H9 (cell line): ENCODE measurements around the gene LRRC45. TPM values are rescaled to one million over a fixed set of nuclear protein-coding genes. Genes with fewer than 3 reads are reported as not detected.

Experiments
- DNase-seq: peaks from one replicate; pipeline ENCODE4 v3.0.0-alpha.2; 2017
- H2AFZ ChIP-seq: one replicate; pipeline ENCODE4 v1.6.1; 2013; ENCODE audit warnings: mild to moderate bottlenecking, low read length, control low read depth, moderate library complexity
- H2AK5ac ChIP-seq: 2 replicates; pipeline ENCODE4 v1.6.1; 2013; ENCODE audit warnings: low read length, control low read depth, mixed read lengths; ENCODE audit not compliant: insufficient read length
- H2BK120ac ChIP-seq: one replicate; pipeline ENCODE4 v1.6.1; 2013; ENCODE audit warnings: low read depth, mild to moderate bottlenecking, low read length, control low read depth, inconsistent platforms; ENCODE audit not compliant: poor library complexity, severe bottlenecking
- H2BK12ac ChIP-seq: 2 replicates; pipeline ENCODE4 v1.6.1; 2013; ENCODE audit warnings: low read length, control low read depth, mixed read lengths, low read depth; ENCODE audit not compliant: insufficient read length
- H2BK15ac ChIP-seq: 2 replicates; pipeline ENCODE4 v1.6.1; 2013; ENCODE audit warnings: low read depth, low read length, control low read depth
- H2BK20ac ChIP-seq: one replicate; pipeline ENCODE4 v1.6.1; 2013; ENCODE audit warnings: low read depth, mild to moderate bottlenecking, low read length, control low read depth, inconsistent platforms; ENCODE audit not compliant: poor library complexity, severe bottlenecking
- H2BK5ac ChIP-seq: 2 replicates; pipeline ENCODE4 v1.6.1; 2013; ENCODE audit warnings: low read length, control low read depth, mixed read lengths; ENCODE audit not compliant: insufficient read length
- H3K14ac ChIP-seq: 2 replicates; pipeline ENCODE4 v1.6.1; 2013; ENCODE audit warnings: low read length, control low read depth; ENCODE audit not compliant: insufficient read depth
- H3K18ac ChIP-seq: 2 replicates; pipeline ENCODE4 v1.6.1; 2013; ENCODE audit warnings: low read depth, mild to moderate bottlenecking, mixed read lengths, low read length, control low read depth; ENCODE audit not compliant: insufficient read length
- H3K23ac ChIP-seq: 2 replicates; pipeline ENCODE4 v1.6.1; 2013; ENCODE audit warnings: low read length, control low read depth, mixed read lengths, low read depth; ENCODE audit not compliant: insufficient read length
- H3K23me2 ChIP-seq: 2 replicates; pipeline ENCODE4 v1.6.1; 2013; ENCODE audit warnings: low read depth, mild to moderate bottlenecking, mixed read lengths, low read length, control low read depth; ENCODE audit not compliant: insufficient read length, poor library complexity, severe bottlenecking
- H3K27ac ChIP-seq: 2 replicates; pipeline ENCODE4 v1.5.1; 2013; ENCODE audit warnings: low read length, control low read depth, mixed read lengths, low read depth; ENCODE audit not compliant: insufficient read length
- H3K27me3 ChIP-seq: 2 replicates; pipeline ENCODE4 v1.6.1; 2013; ENCODE audit warnings: low read length, control low read depth, inconsistent platforms; ENCODE audit not compliant: insufficient read depth
- H3K4ac ChIP-seq: 2 replicates; pipeline ENCODE4 v1.6.1; 2013; ENCODE audit warnings: low read depth, mild to moderate bottlenecking, control low read depth, inconsistent platforms, low read length, moderate library complexity
- H3K4me1 ChIP-seq: 2 replicates; pipeline ENCODE4 v1.6.1; 2013; ENCODE audit warnings: low read length, control low read depth, inconsistent platforms; ENCODE audit not compliant: insufficient read depth
- H3K4me2 ChIP-seq: 2 replicates; pipeline ENCODE4 v1.6.1; 2013; ENCODE audit warnings: low read length, control low read depth, mixed read lengths; ENCODE audit not compliant: insufficient read length, insufficient read depth
- H3K56ac ChIP-seq: 2 replicates; pipeline ENCODE4 v1.6.1; 2013; ENCODE audit warnings: low read depth, mild to moderate bottlenecking, mixed read lengths, low read length, control low read depth; ENCODE audit not compliant: insufficient read length
- H3K79me1 ChIP-seq: 2 replicates; pipeline ENCODE4 v1.6.1; 2013; ENCODE audit warnings: low read depth, mild to moderate bottlenecking, moderate library complexity, low read length, control low read depth, inconsistent platforms; ENCODE audit not compliant: insufficient read depth, poor library complexity, severe bottlenecking
- H3K79me2 ChIP-seq: 2 replicates; pipeline ENCODE4 v1.6.1; 2013; ENCODE audit warnings: low read length, control low read depth, inconsistent platforms; ENCODE audit not compliant: insufficient read depth
- H3K9ac ChIP-seq: 2 replicates; pipeline ENCODE4 v1.6.1; 2013; ENCODE audit warnings: low read length, control low read depth, mixed read lengths; ENCODE audit not compliant: insufficient read length; ENCODE audit errors: extremely low read depth
- H3K9me3 ChIP-seq: one replicate; pipeline ENCODE4 v1.6.1; 2013; ENCODE audit warnings: low read depth, low read length, inconsistent platforms; ENCODE audit not compliant: control insufficient read depth
- H3T11ph ChIP-seq: one replicate; pipeline ENCODE4 v1.6.1; 2013; ENCODE audit warnings: mild to moderate bottlenecking, low read length, control low read depth, inconsistent platforms
- H4K20me1 ChIP-seq: one replicate; pipeline ENCODE4 v1.6.1; 2013; ENCODE audit not compliant: control insufficient read depth, insufficient read length, insufficient read depth
- H4K5ac ChIP-seq: 2 replicates; pipeline ENCODE4 v1.6.1; 2013; ENCODE audit warnings: low read depth, mild to moderate bottlenecking, mixed read lengths, low read length, control low read depth; ENCODE audit not compliant: insufficient read length
- H4K8ac ChIP-seq: replicated peaks from 2 replicates; pipeline ENCODE4 v1.6.1; 2013; ENCODE audit warnings: low read length, control low read depth, mixed read lengths, low read depth; ENCODE audit not compliant: insufficient read length
- H4K91ac ChIP-seq: 2 replicates; pipeline ENCODE4 v1.6.1; 2013; ENCODE audit warnings: low read depth, mild to moderate bottlenecking, moderate library complexity, mixed read lengths, low read length, control low read depth; ENCODE audit not compliant: insufficient read length
- H3K27ac Mint-ChIP-seq, 3 experiments: 2 replicates in 2 of 3; 3 replicates in 1 of 3; pipeline ENCODE4 v1.8.0; 2020 to 2021; ENCODE audit warnings: mixed read lengths in 3 of 3, mild to moderate bottlenecking in 1 of 3, moderate library complexity in 1 of 3
- H3K27me3 Mint-ChIP-seq: 2 replicates; pipeline ENCODE4 v1.8.0; 2021; ENCODE audit warnings: low read depth, mild to moderate bottlenecking, moderate library complexity, mixed read lengths
- H3K36me3 Mint-ChIP-seq, 3 experiments: 2 replicates in 2 of 3; 3 replicates in 1 of 3; pipeline ENCODE4 v1.8.0; 2020 to 2021; ENCODE audit warnings: low read depth in 3 of 3, mixed read lengths in 3 of 3; ENCODE audit not compliant: insufficient read depth in 1 of 3
- H3K4me1 Mint-ChIP-seq, 2 experiments: 2 replicates each; pipeline ENCODE4 v1.8.0; 2020; ENCODE audit warnings: mixed read lengths in 2 of 2
- H3K4me3 Mint-ChIP-seq, 2 experiments: 2 replicates in 1 of 2; 3 replicates in 1 of 2; pipeline ENCODE4 v1.8.0; 2020 to 2021; ENCODE audit warnings: mild to moderate bottlenecking in 2 of 2, mixed read lengths in 2 of 2, moderate library complexity in 1 of 2
- H3K9me3 Mint-ChIP-seq, 2 experiments: 2 replicates in 1 of 2; 3 replicates in 1 of 2; pipeline ENCODE4 v1.8.0; 2020; ENCODE audit warnings: mild to moderate bottlenecking in 2 of 2, mixed read lengths in 2 of 2, moderate library complexity in 1 of 2
- CTCF ChIP-seq: fragments of 200-600 bp; sonication (generic); conservative IDR thresholded peaks from 3 replicates; pipeline ENCODE4 v1.8.0; 2021; ENCODE audit warnings: antibody characterized with exemption, mild to moderate bottlenecking
- WGBS: extraction: QIAGEN DNeasy Blood & Tissue Kit; methylation state at CpG from one replicate; pipeline ENCODE4 v1.1.7; 2013; ENCODE audit warnings: missing lambda C conversion rate, low lambda C conversion rate, mixed read lengths; ENCODE audit not compliant: insufficient read length; ENCODE audit errors: extremely low coverage; 5-methylcytosine and 5-hydroxymethylcytosine counted together
- total RNA-seq: library from RNA; stranded (reverse); gene quantifications from 2 replicates; pipeline ENCODE4 v1.2.1, GENCODE V29; 2021

LRRC45 gene
- total RNA-seq, 1 experiment from 2014 or later: 28.7 TPM

GRCh38 chr17:82030470-82031302 lies 7.6 kb downstream of the LRRC45 start:
- Histone ChIP-seq H3T11ph (no peak overlapping the region), H3K56ac (no peak overlapping the region), H2BK120ac (no peak overlapping the region), H3K27ac (no peak overlapping the region), H3K4ac (no peak overlapping the region), H3K79me2 (no peaks in the 10 kb centered on the region), H3K23ac (no peak overlapping the region), H3K4me1 (no peaks in the 10 kb centered on the region), H2BK12ac (no peak overlapping the region), H4K91ac (no peak overlapping the region), H2BK15ac (no peak overlapping the region), H2BK5ac (no peak overlapping the region), H2AFZ (no peak overlapping the region), H3K9ac (no peak overlapping the region), H3K23me2 (peaks cover 8% of the 10 kb centered on the region), H4K5ac (no peak overlapping the region), H3K4me2 (peak overlapping the region; percentile 5), H4K8ac (no peak overlapping the region), H2BK20ac (no peak overlapping the region), H4K20me1 (no peaks in the 10 kb centered on the region), H3K18ac (no peak overlapping the region), H2AK5ac (no peak overlapping the region), H3K14ac (no peak overlapping the region), H3K27me3 (no peaks in the 10 kb centered on the region; the same call in 1 of the 2 replicates), H3K79me1 (no peaks in the 10 kb centered on the region), H3K9me3 (no peaks in the 10 kb centered on the region)
- Mint-ChIP-seq H3K27ac (no peak overlapping the region), H3K27me3 (peaks cover 2% of the 10 kb centered on the region; the same call in 1 of the 2 replicates), H3K36me3 (peaks cover 8 to 24% (median 16%) of the 10 kb centered on the region in 3 experiments; a peak in 6 of 7 replicates), H3K4me1 (peaks cover 2 to 19% of the 10 kb centered on the region in 2 experiments; a peak in 3 of 4 replicates), H3K4me3 (peak overlapping the region; percentile 63 to 81), H3K9me3 (peaks cover 0 to 2% of the 10 kb centered on the region in 2 experiments; a peak in 1 of 5 replicates)
- no CpG with 5 or more reads among the region's 94 CpGs for WGBS
- TF ChIP-seq CTCF: peak; percentile 93
- DNase-seq: peak; percentile 97
